Erythroblast (primary cell): ENCODE measurements around the gene IGLON5.

Experiments
- GATA1 ChIP-seq: IDR thresholded peaks from 2 replicates; pipeline ENCODE4 v1.6.1; 2011; ENCODE audit warnings: low read depth, mild to moderate bottlenecking, control low read depth, low read length, moderate library complexity
- POLR2A ChIP-seq: IDR thresholded peaks from 2 replicates; pipeline ENCODE4 v1.6.1; 2011; ENCODE audit warnings: mild to moderate bottlenecking, low read length

DNA sequence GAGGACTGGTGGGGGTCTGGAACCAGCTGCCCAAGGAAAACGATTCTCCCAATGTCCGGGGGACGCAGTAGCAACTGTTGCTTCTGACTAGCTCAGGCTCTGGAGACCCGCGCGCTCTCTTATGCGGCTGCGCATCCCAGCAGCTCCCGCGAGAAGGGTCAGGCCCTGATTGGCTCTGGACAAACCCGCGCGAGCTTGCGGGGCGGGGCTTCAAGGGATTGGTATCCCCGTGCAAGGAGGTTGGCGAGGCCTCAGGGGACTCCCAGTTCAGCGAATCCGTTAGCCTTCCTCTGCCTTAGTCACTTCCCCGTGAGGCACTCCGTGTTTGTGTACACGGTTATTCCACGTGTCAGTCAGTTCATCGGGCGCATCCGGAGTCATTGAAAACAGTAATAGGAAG is 40.4 kb upstream of the IGLON5 start:
- TF ChIP-seq POLR2A (no peak), GATA1 (no peak)
